HEK293 (cell line): ENCODE data around the gene SLC6A4.

Source experiments
- CTCF ChIA-PET: fragments of 350-600 bp; formaldehyde crosslinking; extraction: SDS; loops from one replicate; lab custom pipeline; 2021; ENCODE audit warnings: antibody characterized with exemption; lab: Yijun Ruan, JAX
- POLR2A ChIA-PET: fragments of 300-600 bp; formaldehyde crosslinking; extraction: SDS; loops from one replicate; lab custom pipeline; 2020; ENCODE audit warnings: antibody characterized with exemption, inconsistent platforms; lab: Yijun Ruan, JAX
- H3K27ac ChIP-seq: fragments of 200-500 bp; sonication (Bioruptor generic); 2 replicates; pipeline ENCODE4 v1.5.1; 2014; ENCODE audit warnings: low read depth, low read length, control low read depth, inconsistent platforms; ENCODE audit errors: extremely low read depth
- H3K36me3 ChIP-seq, 2 experiments: fragments of 200-500 bp in 1 of 2; sonication (Bioruptor generic) in 1 of 2; 1 replicate in 1 of 2; 2 replicates in 1 of 2; pipeline ENCODE4 v1.5.1; 2014 to 2017; ENCODE audit warnings: inconsistent platforms in 2 of 2, low read length in 2 of 2; ENCODE audit not compliant: control insufficient read depth in 2 of 2, insufficient read depth in 1 of 2
- H3K4me1 ChIP-seq: fragments of 200-500 bp; sonication (Bioruptor generic); 2 replicates; pipeline ENCODE4 v1.5.1; 2014; ENCODE audit warnings: mild to moderate bottlenecking, low read length, inconsistent platforms; ENCODE audit not compliant: control insufficient read depth, insufficient read depth
- H3K4me3 ChIP-seq: 2 replicates; pipeline ENCODE4 v1.5.1; 2011; ENCODE audit warnings: low read depth, mild to moderate bottlenecking, control low read depth, low read length, moderate library complexity
- H3K9me3 ChIP-seq: fragments of 200-500 bp; sonication (Bioruptor generic); 2 replicates; pipeline ENCODE4 v1.5.1; 2014; ENCODE audit warnings: low read depth, low read length, inconsistent platforms; ENCODE audit not compliant: control insufficient read depth, insufficient read depth
- BCL11A ChIP-seq: fragments of 450-650 bp; formaldehyde crosslinking; IDR thresholded peaks from 2 replicates; pipeline ENCODE4 v1.5.1; 2016; ENCODE audit warnings: low read depth, missing biosample characterization, missing genetic modification characterization
- HOXD13 ChIP-seq: sonication (generic); formaldehyde crosslinking; IDR thresholded peaks from 2 replicates; pipeline ENCODE4 v1.8.0; 2022; ENCODE audit warnings: missing genetic modification reagents, borderline replicate concordance
- KLF9 ChIP-seq: fragments of 450-650 bp; formaldehyde crosslinking; IDR thresholded peaks from 2 replicates; pipeline ENCODE4 v1.5.1; 2016; ENCODE audit warnings: missing biosample characterization, missing genetic modification characterization, low read depth
- OSR2 ChIP-seq: fragments of 450-650 bp; formaldehyde crosslinking; IDR thresholded peaks from 2 replicates; pipeline ENCODE4 v1.5.1; 2016; ENCODE audit warnings: missing biosample characterization, missing genetic modification characterization
- PRDM1 ChIP-seq: fragments of 450-650 bp; formaldehyde crosslinking; IDR thresholded peaks from 2 replicates; pipeline ENCODE4; 2016; ENCODE audit warnings: missing biosample characterization, missing genetic modification characterization
- SALL2 ChIP-seq: fragments of 450-650 bp; formaldehyde crosslinking; IDR thresholded peaks from 2 replicates; pipeline ENCODE4 v1.5.0; 2017; ENCODE audit warnings: missing biosample characterization, mild to moderate bottlenecking, missing genetic modification characterization, borderline replicate concordance
- SCRT1 ChIP-seq: fragments of 450-650 bp; formaldehyde crosslinking; IDR thresholded peaks from 2 replicates; pipeline ENCODE4 v1.5.1; 2016; ENCODE audit warnings: missing biosample characterization, missing genetic modification characterization, borderline replicate concordance
- SCRT2 ChIP-seq: fragments of 450-650 bp; formaldehyde crosslinking; IDR thresholded peaks from 2 replicates; pipeline ENCODE4 v1.5.1; 2016; ENCODE audit warnings: missing biosample characterization, missing genetic modification characterization
- ZBTB7A ChIP-seq: fragments of 450-650 bp; formaldehyde crosslinking; IDR thresholded peaks from 2 replicates; pipeline ENCODE4 v1.5.1; 2016; ENCODE audit warnings: low read depth, missing biosample characterization, missing genetic modification characterization
- ZEB2 ChIP-seq: fragments of 450-650 bp; formaldehyde crosslinking; IDR thresholded peaks from 2 replicates; pipeline ENCODE4 v1.5.1; 2016; ENCODE audit warnings: missing biosample characterization, missing genetic modification characterization
- ZFP3 ChIP-seq: fragments of 450-650 bp; formaldehyde crosslinking; IDR thresholded peaks from 2 replicates; pipeline ENCODE4 v1.5.1; 2016; ENCODE audit warnings: low read depth, missing biosample characterization, missing genetic modification characterization
- ZNF10 ChIP-seq: fragments of 450-650 bp; formaldehyde crosslinking; IDR thresholded peaks from 2 replicates; pipeline ENCODE4 v1.5.1; 2017; ENCODE audit warnings: missing biosample characterization, missing genetic modification characterization
- ZNF132 ChIP-seq: fragments of 450-650 bp; formaldehyde crosslinking; IDR thresholded peaks from 2 replicates; pipeline ENCODE4 v1.5.1; 2017; ENCODE audit warnings: missing biosample characterization, missing genetic modification characterization, borderline replicate concordance
- ZNF23 ChIP-seq: fragments of 450-650 bp; formaldehyde crosslinking; IDR thresholded peaks from 2 replicates; pipeline ENCODE4 v1.5.1; 2016; ENCODE audit warnings: missing biosample characterization, missing genetic modification characterization, borderline replicate concordance
- ZNF24 ChIP-seq: fragments of 450-650 bp; formaldehyde crosslinking; IDR thresholded peaks from 2 replicates; pipeline ENCODE4 v1.5.1; 2016; ENCODE audit warnings: missing biosample characterization, missing genetic modification characterization
- ZNF501 ChIP-seq: fragments of 450-650 bp; formaldehyde crosslinking; IDR thresholded peaks from 2 replicates; pipeline ENCODE4 v1.5.1; 2016; ENCODE audit warnings: missing biosample characterization, missing genetic modification characterization
- ZNF510 ChIP-seq: fragments of 450-650 bp; formaldehyde crosslinking; IDR thresholded peaks from 2 replicates; pipeline ENCODE4 v1.5.1; 2018; ENCODE audit warnings: mild to moderate bottlenecking, missing genetic modification characterization, missing biosample characterization; ENCODE audit not compliant: insufficient replicate concordance
- ZNF549 ChIP-seq: fragments of 450-650 bp; IDR thresholded peaks from 2 replicates; pipeline ENCODE4 v1.5.1; 2018; ENCODE audit warnings: missing biosample characterization, missing genetic modification characterization, mild to moderate bottlenecking, inconsistent platforms, moderate library complexity
- ZNF596 ChIP-seq: fragments of 450-650 bp; IDR thresholded peaks from 2 replicates; pipeline ENCODE4 v1.5.0; 2018; ENCODE audit warnings: missing biosample characterization, mild to moderate bottlenecking, missing genetic modification characterization, moderate library complexity
- ZNF600 ChIP-seq: fragments of 450-650 bp; formaldehyde crosslinking; IDR thresholded peaks from 2 replicates; pipeline ENCODE4 v1.5.1; 2016; ENCODE audit warnings: missing biosample characterization, missing genetic modification characterization
- ZNF621 ChIP-seq: fragments of 450-650 bp; formaldehyde crosslinking; IDR thresholded peaks from 2 replicates; pipeline ENCODE4 v1.5.1; 2017; ENCODE audit warnings: missing biosample characterization, missing genetic modification characterization
- ZNF660 ChIP-seq: fragments of 450-650 bp; IDR thresholded peaks from 2 replicates; pipeline ENCODE4 v1.5.1; 2018; ENCODE audit warnings: missing biosample characterization, mild to moderate bottlenecking, missing genetic modification characterization
- TF ChIP-seq, protein P1 (sequence below): fragments of 450-650 bp; formaldehyde crosslinking; IDR thresholded peaks from 2 replicates; pipeline ENCODE4 v1.5.1; 2016; ENCODE audit warnings: missing biosample characterization, missing genetic modification characterization
- TF ChIP-seq, protein P2 (sequence below): fragments of 450-650 bp; formaldehyde crosslinking; IDR thresholded peaks from 2 replicates; pipeline ENCODE4 v1.5.1; 2017; ENCODE audit warnings: missing biosample characterization, missing genetic modification characterization
- TF ChIP-seq, protein P3 (sequence below): fragments of 450-650 bp; formaldehyde crosslinking; IDR thresholded peaks from 2 replicates; pipeline ENCODE4 v1.5.1; 2016; ENCODE audit warnings: missing biosample characterization, missing genetic modification characterization
- TF ChIP-seq, protein P4 (sequence below): fragments of 450-650 bp; formaldehyde crosslinking; IDR thresholded peaks from 2 replicates; pipeline ENCODE4 v1.5.1; 2017; ENCODE audit warnings: missing biosample characterization, mild to moderate bottlenecking, missing genetic modification characterization, moderate library complexity
- TF ChIP-seq, protein P5 (sequence below): fragments of 450-650 bp; formaldehyde crosslinking; IDR thresholded peaks from 2 replicates; pipeline ENCODE4 v1.5.1; 2016; ENCODE audit warnings: missing biosample characterization, missing genetic modification characterization

The SLC6A4 gene

DNA sequence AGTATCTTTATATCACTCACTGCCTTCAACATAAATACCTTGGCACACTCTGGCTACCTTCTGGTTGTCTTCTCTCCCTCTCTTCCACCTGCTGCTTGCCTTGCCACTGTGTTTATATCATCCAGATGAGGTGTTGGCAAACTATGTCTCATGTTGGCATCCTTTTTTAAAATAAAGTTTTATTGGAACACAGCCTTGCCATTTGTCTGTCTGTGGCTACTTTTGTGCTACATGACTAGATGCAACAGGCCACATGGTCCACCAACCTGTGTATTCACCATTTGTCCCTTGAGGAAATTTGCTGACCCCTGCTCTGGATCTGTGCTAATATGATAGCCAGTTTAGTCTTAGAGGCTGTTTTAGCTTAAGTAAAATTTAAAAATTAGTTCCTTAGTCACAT lies 82.0 kb downstream of the SLC6A4 start:
- POLR2A ChIA-PET: no interaction called here
- H3K27ac ChIP-seq: no peak overlapping the region
- TF ChIP-seq SCRT2 (tag by site-specific recombination) (peak; percentile 58), SCRT1 (tag by site-specific recombination) (peak; percentile 67), ZNF132 (tag by site-specific recombination) (no peak)
- TF ChIP-seq, protein P1, sequence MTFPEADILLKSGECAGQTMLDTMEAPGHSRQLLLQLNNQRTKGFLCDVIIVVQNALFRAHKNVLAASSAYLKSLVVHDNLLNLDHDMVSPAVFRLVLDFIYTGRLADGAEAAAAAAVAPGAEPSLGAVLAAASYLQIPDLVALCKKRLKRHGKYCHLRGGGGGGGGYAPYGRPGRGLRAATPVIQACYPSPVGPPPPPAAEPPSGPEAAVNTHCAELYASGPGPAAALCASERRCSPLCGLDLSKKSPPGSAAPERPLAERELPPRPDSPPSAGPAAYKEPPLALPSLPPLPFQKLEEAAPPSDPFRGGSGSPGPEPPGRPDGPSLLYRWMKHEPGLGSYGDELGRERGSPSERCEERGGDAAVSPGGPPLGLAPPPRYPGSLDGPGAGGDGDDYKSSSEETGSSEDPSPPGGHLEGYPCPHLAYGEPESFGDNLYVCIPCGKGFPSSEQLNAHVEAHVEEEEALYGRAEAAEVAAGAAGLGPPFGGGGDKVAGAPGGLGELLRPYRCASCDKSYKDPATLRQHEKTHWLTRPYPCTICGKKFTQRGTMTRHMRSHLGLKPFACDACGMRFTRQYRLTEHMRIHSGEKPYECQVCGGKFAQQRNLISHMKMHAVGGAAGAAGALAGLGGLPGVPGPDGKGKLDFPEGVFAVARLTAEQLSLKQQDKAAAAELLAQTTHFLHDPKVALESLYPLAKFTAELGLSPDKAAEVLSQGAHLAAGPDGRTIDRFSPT (tag by site-specific recombination): no peak
- TF ChIP-seq, all 188 proteins: peak for 2
- peaks cover 26 to 47% of the 10 kb centered on the region in 2 experiments for H3K36me3 ChIP-seq
- H3K4me3 ChIP-seq: no peak overlapping the region
- H3K4me1 ChIP-seq: no peaks in the 10 kb centered on the region
- CTCF ChIA-PET: no interaction called here
- H3K9me3 ChIP-seq: no peaks in the 10 kb centered on the region

DNA sequence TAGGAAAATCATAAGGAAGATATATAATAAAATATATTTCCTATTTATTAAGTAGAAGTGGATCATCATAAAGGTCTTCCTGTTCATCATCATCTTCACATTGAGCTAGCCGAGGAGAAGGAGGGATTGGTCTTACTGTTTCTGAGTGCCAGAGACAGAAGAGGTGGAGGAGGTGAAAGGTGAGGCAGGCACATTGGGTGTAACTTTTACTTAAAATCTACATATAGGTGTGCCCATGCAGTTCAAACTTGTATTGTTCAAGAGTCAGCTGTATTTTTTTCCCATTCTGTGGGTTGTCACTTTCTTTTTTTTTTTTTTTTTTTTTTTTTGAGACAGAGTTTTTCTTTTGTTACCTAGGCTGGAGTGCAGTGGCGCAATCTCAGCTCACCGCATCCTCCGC lies 84.0 kb downstream of the SLC6A4 start:
- CTCF ChIA-PET: interaction anchor here (1.2 kb wide), 1 partner anchor 9 kb away, joined by 4 read pairs; no protein-coding TSS in a partner anchor

DNA sequence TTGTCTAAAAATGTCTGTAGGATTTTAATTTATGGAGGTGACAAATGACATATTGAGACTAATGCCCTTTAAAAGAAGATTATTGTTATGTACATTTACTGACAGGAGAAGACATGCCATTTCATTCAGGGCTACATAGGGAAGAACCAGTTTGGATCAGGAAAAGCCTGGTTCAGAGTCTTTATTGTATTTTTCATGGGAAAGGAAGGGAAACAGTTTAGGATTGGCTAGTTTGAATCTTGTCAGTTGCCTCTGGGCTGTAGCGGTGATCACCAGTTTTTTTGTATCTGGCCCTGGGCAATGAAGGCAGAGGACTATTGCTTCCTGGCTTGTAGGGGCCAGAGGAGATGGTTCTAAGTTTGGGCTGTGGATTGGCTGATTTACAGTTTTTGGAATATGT lies 87.1 kb downstream of the SLC6A4 start:
- no peak overlapping the region for H3K4me3 ChIP-seq
- CTCF ChIA-PET: interaction anchor here (1.1 kb wide), 1 partner anchor 130 kb away, joined by 3 read pairs; no protein-coding TSS in a partner anchor
- POLR2A ChIA-PET: no interaction called here
- TF ChIP-seq, protein P2, sequence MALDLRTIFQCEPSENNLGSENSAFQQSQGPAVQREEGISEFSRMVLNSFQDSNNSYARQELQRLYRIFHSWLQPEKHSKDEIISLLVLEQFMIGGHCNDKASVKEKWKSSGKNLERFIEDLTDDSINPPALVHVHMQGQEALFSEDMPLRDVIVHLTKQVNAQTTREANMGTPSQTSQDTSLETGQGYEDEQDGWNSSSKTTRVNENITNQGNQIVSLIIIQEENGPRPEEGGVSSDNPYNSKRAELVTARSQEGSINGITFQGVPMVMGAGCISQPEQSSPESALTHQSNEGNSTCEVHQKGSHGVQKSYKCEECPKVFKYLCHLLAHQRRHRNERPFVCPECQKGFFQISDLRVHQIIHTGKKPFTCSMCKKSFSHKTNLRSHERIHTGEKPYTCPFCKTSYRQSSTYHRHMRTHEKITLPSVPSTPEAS: no peak
- TF ChIP-seq ZEB2 (tag by site-specific recombination) (no peak), ZNF621 (tag by site-specific recombination) (no peak), ZNF600 (tag by site-specific recombination) (no peak), ZNF660 (no peak), ZNF596 (tag by site-specific recombination) (no peak), ZNF549 (tag by site-specific recombination) (no peak), ZNF501 (tag by site-specific recombination) (no peak), SCRT2 (tag by site-specific recombination) (no peak), ZNF24 (tag by site-specific recombination) (no peak), ZNF23 (no peak), HOXD13 (CRISPR knock-in tag) (no peak), ZBTB7A (tag by site-specific recombination) (no peak), ZNF510 (no peak)
- TF ChIP-seq, protein P3, sequence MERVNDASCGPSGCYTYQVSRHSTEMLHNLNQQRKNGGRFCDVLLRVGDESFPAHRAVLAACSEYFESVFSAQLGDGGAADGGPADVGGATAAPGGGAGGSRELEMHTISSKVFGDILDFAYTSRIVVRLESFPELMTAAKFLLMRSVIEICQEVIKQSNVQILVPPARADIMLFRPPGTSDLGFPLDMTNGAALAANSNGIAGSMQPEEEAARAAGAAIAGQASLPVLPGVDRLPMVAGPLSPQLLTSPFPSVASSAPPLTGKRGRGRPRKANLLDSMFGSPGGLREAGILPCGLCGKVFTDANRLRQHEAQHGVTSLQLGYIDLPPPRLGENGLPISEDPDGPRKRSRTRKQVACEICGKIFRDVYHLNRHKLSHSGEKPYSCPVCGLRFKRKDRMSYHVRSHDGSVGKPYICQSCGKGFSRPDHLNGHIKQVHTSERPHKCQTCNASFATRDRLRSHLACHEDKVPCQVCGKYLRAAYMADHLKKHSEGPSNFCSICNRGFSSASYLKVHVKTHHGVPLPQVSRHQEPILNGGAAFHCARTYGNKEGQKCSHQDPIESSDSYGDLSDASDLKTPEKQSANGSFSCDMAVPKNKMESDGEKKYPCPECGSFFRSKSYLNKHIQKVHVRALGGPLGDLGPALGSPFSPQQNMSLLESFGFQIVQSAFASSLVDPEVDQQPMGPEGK (tag by site-specific recombination): no peak

More for the DNA sequence above, 84.0 kb downstream of the SLC6A4 start:
- H3K36me3 ChIP-seq: peaks cover 13 to 31% of the 10 kb centered on the region in 2 experiments
- POLR2A ChIA-PET: interaction anchor here (0.8 kb wide), 1 partner anchor 12 kb away, joined by 4 read pairs; no protein-coding TSS in a partner anchor
- H3K4me1 ChIP-seq: no peaks in the 10 kb centered on the region
- no peak overlapping the region for H3K4me3 ChIP-seq
- H3K27ac ChIP-seq: no peak overlapping the region
- TF ChIP-seq OSR2 (tag by site-specific recombination) (no peak), ZNF621 (tag by site-specific recombination) (no peak), SALL2 (no peak), BCL11A (tag by site-specific recombination) (no peak), ZFP3 (tag by site-specific recombination) (no peak), ZNF10 (tag by site-specific recombination) (no peak), PRDM1 (tag by site-specific recombination) (peak; percentile 30; the same call in 1 of the 2 replicates), KLF9 (tag by site-specific recombination) (no peak)
- TF ChIP-seq, protein P4, sequence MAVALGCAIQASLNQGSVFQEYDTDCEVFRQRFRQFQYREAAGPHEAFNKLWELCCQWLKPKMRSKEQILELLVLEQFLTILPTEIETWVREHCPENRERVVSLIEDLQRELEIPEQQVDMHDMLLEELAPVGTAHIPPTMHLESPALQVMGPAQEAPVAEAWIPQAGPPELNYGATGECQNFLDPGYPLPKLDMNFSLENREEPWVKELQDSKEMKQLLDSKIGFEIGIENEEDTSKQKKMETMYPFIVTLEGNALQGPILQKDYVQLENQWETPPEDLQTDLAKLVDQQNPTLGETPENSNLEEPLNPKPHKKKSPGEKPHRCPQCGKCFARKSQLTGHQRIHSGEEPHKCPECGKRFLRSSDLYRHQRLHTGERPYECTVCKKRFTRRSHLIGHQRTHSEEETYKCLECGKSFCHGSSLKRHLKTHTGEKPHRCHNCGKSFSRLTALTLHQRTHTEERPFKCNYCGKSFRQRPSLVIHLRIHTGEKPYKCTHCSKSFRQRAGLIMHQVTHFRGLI (tag by site-specific recombination): no peak
- TF ChIP-seq, protein P5, sequence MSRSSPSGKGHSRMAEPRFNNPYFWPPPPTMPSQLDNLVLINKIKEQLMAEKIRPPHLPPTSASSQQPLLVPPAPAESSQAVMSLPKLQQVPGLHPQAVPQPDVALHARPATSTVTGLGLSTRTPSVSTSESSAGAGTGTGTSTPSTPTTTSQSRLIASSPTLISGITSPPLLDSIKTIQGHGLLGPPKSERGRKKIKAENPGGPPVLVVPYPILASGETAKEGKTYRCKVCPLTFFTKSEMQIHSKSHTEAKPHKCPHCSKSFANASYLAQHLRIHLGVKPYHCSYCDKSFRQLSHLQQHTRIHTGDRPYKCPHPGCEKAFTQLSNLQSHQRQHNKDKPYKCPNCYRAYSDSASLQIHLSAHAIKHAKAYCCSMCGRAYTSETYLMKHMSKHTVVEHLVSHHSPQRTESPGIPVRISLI (tag by site-specific recombination): 0 out of 2 replicates have a peak, but pooled peaks have one; percentile 26
- no peaks in the 10 kb centered on the region for H3K9me3 ChIP-seq

More for the DNA sequence above, 87.1 kb downstream of the SLC6A4 start:
- Histone ChIP-seq H3K36me3 (peaks cover 5 to 30% of the 10 kb centered on the region in 2 experiments), H3K4me1 (no peaks in the 10 kb centered on the region), H3K9me3 (no peaks in the 10 kb centered on the region), H3K27ac (no peak overlapping the region)
